IMR-90 (cell line): ENCODE measurements around the gene CUTA. TPM values are rescaled to one million over a fixed set of nuclear protein-coding genes. Genes with fewer than 3 reads are reported as not detected.

Source experiments
- ATAC-seq: fragments of 200-7000 bp; cut with Tn5 transposase; 2 replicates; pipeline ENCODE4 v1.9.1; 2020; ENCODE audit warnings: low read depth, mild to moderate bottlenecking, moderate library complexity
- BruUV-seq: library from RNA; stranded (reverse); fragments of 400-500 nt; replicated peaks from 2 replicates; lab custom pipeline; 2021; lab: Mats Ljungman, UMichigan
- CTCF ChIA-PET: fragments of 300-600 bp; formaldehyde crosslinking; extraction: SDS; loops from one replicate; lab custom pipeline; 2021; ENCODE audit warnings: antibody characterized with exemption; lab: Yijun Ruan, JAX
- POLR2A ChIA-PET: fragments of 300-600 bp; sonication (Branson Sonifier 250); formaldehyde crosslinking; loops from one replicate; lab custom pipeline; 2022; ENCODE audit warnings: antibody characterized with exemption; ENCODE audit not compliant: unreplicated experiment; lab: Charles Lee
- DNase-seq: peaks from one replicate; pipeline ENCODE4 v3.0.0; 2013
- H2AFZ ChIP-seq: replicated peaks from 2 replicates; pipeline ENCODE3; 2013; ENCODE audit warnings: low read length, mild to moderate bottlenecking; ENCODE audit not compliant: poor library complexity
- H2AK5ac ChIP-seq: 2 replicates; pipeline ENCODE4 v1.6.1; 2013; ENCODE audit warnings: low read depth, low read length, inconsistent platforms
- H2AK9ac ChIP-seq: replicated peaks from 2 replicates; pipeline ENCODE3; 2013; ENCODE audit warnings: mild to moderate bottlenecking, low read depth, low read length, moderate library complexity; ENCODE audit not compliant: poor library complexity
- H2BK120ac ChIP-seq: 2 replicates; pipeline ENCODE4 v1.6.1; 2013; ENCODE audit warnings: low read depth, low read length, inconsistent platforms
- H2BK15ac ChIP-seq: 3 replicates; pipeline ENCODE4 v1.6.1; 2013; ENCODE audit warnings: low read depth, low read length, inconsistent platforms
- H2BK20ac ChIP-seq: 2 replicates; pipeline ENCODE4 v1.6.1; 2013; ENCODE audit warnings: low read depth, mild to moderate bottlenecking, inconsistent platforms, low read length, moderate library complexity
- H2BK5ac ChIP-seq: 2 replicates; pipeline ENCODE4 v1.6.1; 2013; ENCODE audit warnings: mild to moderate bottlenecking, low read depth, low read length, inconsistent platforms; ENCODE audit not compliant: poor library complexity, severe bottlenecking
- H3K14ac ChIP-seq: replicated peaks from 2 replicates; pipeline ENCODE4 v1.6.1; 2013; ENCODE audit warnings: low read depth, low read length, inconsistent platforms
- H3K18ac ChIP-seq: 2 replicates; pipeline ENCODE4 v1.6.1; 2013; ENCODE audit warnings: low read depth, low read length, control low read depth
- H3K23ac ChIP-seq: 2 replicates; pipeline ENCODE4 v1.6.1; 2013; ENCODE audit warnings: low read depth, low read length, inconsistent platforms
- H3K27ac ChIP-seq: 2 replicates; pipeline ENCODE4 v1.5.1; 2013; ENCODE audit warnings: mild to moderate bottlenecking, control low read depth, low read length; ENCODE audit not compliant: insufficient read depth
- H3K27me3 ChIP-seq: 2 replicates; pipeline ENCODE4 v1.6.1; 2013; ENCODE audit warnings: low read length; ENCODE audit not compliant: control insufficient read depth, insufficient read depth
- H3K36me3 ChIP-seq: 2 replicates; pipeline ENCODE4 v1.6.1; 2013; ENCODE audit warnings: low read length, mixed read lengths; ENCODE audit not compliant: control insufficient read depth, insufficient read depth
- H3K4ac ChIP-seq: 2 replicates; pipeline ENCODE4 v1.6.1; 2013; ENCODE audit warnings: low read depth, low read length, inconsistent platforms
- H3K4me1 ChIP-seq: 2 replicates; pipeline ENCODE4 v1.6.1; 2013; ENCODE audit warnings: low read length, mixed read lengths; ENCODE audit not compliant: control insufficient read depth, insufficient read depth
- H3K4me2 ChIP-seq: 2 replicates; pipeline ENCODE4 v1.6.1; 2013; ENCODE audit warnings: low read depth, mild to moderate bottlenecking, control low read depth, low read length, moderate library complexity
- H3K4me3 ChIP-seq: 2 replicates; pipeline ENCODE4 v1.5.1; 2013; ENCODE audit warnings: low read depth, mild to moderate bottlenecking, control low read depth, low read length, moderate library complexity; ENCODE audit not compliant: insufficient read depth
- H3K56ac ChIP-seq: 2 replicates; pipeline ENCODE4 v1.6.1; 2013; ENCODE audit warnings: low read length, inconsistent platforms; ENCODE audit not compliant: insufficient read depth; ENCODE audit errors: extremely low read depth
- H3K79me1 ChIP-seq, 2 experiments: 2 replicates each; pipeline ENCODE4 v1.6.1; 2013; ENCODE audit warnings: low read length in 2 of 2, inconsistent platforms in 1 of 2, low read depth in 1 of 2
- H3K9ac ChIP-seq: 2 replicates; pipeline ENCODE4 v1.6.1; 2013; ENCODE audit warnings: low read depth, low read length, control low read depth
- H3K9me1 ChIP-seq: 2 replicates; pipeline ENCODE4 v1.6.1; 2013; ENCODE audit warnings: low read length, inconsistent platforms; ENCODE audit not compliant: insufficient read depth
- H3K9me3 ChIP-seq: 2 replicates; pipeline ENCODE4 v1.6.1; 2013; ENCODE audit warnings: low read length; ENCODE audit not compliant: control insufficient read depth, insufficient read depth
- H4K20me1 ChIP-seq: 2 replicates; pipeline ENCODE4 v1.6.1; 2013; ENCODE audit warnings: low read length, inconsistent platforms; ENCODE audit not compliant: insufficient read depth
- H4K5ac ChIP-seq: 2 replicates; pipeline ENCODE4 v1.6.1; 2013; ENCODE audit warnings: mild to moderate bottlenecking, low read depth, low read length, control low read depth
- H4K8ac ChIP-seq, 2 experiments: 2 replicates each; pipeline ENCODE4 v1.6.1; 2013; ENCODE audit warnings: low read depth in 2 of 2, low read length in 2 of 2, control low read depth in 1 of 2, inconsistent platforms in 1 of 2
- H4K91ac ChIP-seq: 2 replicates; pipeline ENCODE4 v1.6.1; 2013; ENCODE audit warnings: low read depth, low read length, inconsistent platforms; ENCODE audit not compliant: insufficient read depth
- CEBPB ChIP-seq: IDR thresholded peaks from 2 replicates; pipeline ENCODE4 v1.6.1; 2012; ENCODE audit warnings: low read depth, low read length, improper control_type of control experiment
- CHD1 ChIP-seq: IDR thresholded peaks from 2 replicates; pipeline ENCODE4 v1.6.1; 2012; ENCODE audit warnings: low read depth, low read length, improper control_type of control experiment
- CTCF ChIP-seq: conservative IDR thresholded peaks from 2 replicates; pipeline ENCODE4 v1.5.1; 2012; ENCODE audit warnings: mild to moderate bottlenecking, low read depth, low read length, improper control_type of control experiment
- MAFK ChIP-seq: IDR thresholded peaks from 2 replicates; pipeline ENCODE4 v1.6.1; 2012; ENCODE audit warnings: low read depth, low read length, improper control_type of control experiment
- MXI1 ChIP-seq: IDR thresholded peaks from 2 replicates; pipeline ENCODE4 v1.6.1; 2012; ENCODE audit warnings: low read depth, mild to moderate bottlenecking, low read length, moderate library complexity, borderline replicate concordance
- POLR2A ChIP-seq: IDR thresholded peaks from 2 replicates; pipeline ENCODE4 v1.6.1; 2012; ENCODE audit warnings: mild to moderate bottlenecking, low read depth, low read length
- RAD21 ChIP-seq: IDR thresholded peaks from 2 replicates; pipeline ENCODE4 v1.6.1; 2012; ENCODE audit warnings: low read length, improper control_type of control experiment
- RCOR1 ChIP-seq: IDR thresholded peaks from 2 replicates; pipeline ENCODE4 v1.6.1; 2012; ENCODE audit warnings: mild to moderate bottlenecking, low read length, improper control_type of control experiment; ENCODE audit not compliant: insufficient replicate concordance
- SMC3 ChIP-seq: fragments of 150-350 bp; IDR thresholded peaks from 2 replicates; pipeline ENCODE4 v1.6.1; 2016; ENCODE audit warnings: low read depth, mild to moderate bottlenecking, antibody characterized with exemption, low read length, moderate library complexity
- WGBS, 2 experiments: methylation state at CpG; one replicate each; pipeline versions ENCODE4 v1.1.5 to v1.1.7; 2013; ENCODE audit warnings: missing lambda C conversion rate in 2 of 2; ENCODE audit not compliant: insufficient read length in 1 of 2; ENCODE audit errors: extremely low coverage in 2 of 2; 5-methylcytosine and 5-hydroxymethylcytosine counted together
- dilution Hi-C: fragments of 300-500 bp; cut with HindIII; formaldehyde crosslinking; loops from one replicate; pipeline ENCODE4 v1.14.3; 2018; ENCODE audit warnings: low sequenced_read_pairs; ENCODE audit not compliant: unreplicated experiment
- in situ Hi-C: fragments of 300-500 bp; cut with MboI; formaldehyde crosslinking; loops from 3 replicates; pipeline ENCODE4 v1.14.3; 2019; ENCODE audit warnings: low sequenced_read_pairs, inconsistent platforms, mixed read lengths
- intact Hi-C: fragments of 100-400 bp; cut with micrococcal nuclease; formaldehyde crosslinking; loops from 2 replicates; pipeline ENCODE4 v1.10.0; 2022
- polyA plus RNA-seq, 3 experiments: library from polyadenylated mRNA; depleted of rRNA; stranded (reverse); fragments of >200 nt; gene quantifications; 2 replicates each; pipeline ENCODE4 v1.2.3, GENCODE V29; 2012; ENCODE audit warnings: low replicate concordance in 1 of 3
- total RNA-seq: library from RNA; depleted of rRNA; stranded (reverse); fragments of >200 nt; gene quantifications from 2 replicates; pipeline ENCODE4 v1.2.3, GENCODE V29; 2012

Gene CUTA
- total and polyA plus RNA-seq, 2 of the 4 experiments (the other 2 are of a cell fraction) = 136 to 427 TPM

GRCh38 chr6:33453393-33454008 lies 35.6 kb upstream of the CUTA start:
- no CpG with 5 or more reads among the region's 12 CpGs for WGBS, 2 experiments
- no peaks in the 10 kb centered on the region for H3K9me3 ChIP-seq
- peak overlapping the region; percentile 65 for H2AK5ac ChIP-seq
- H3K4me3 ChIP-seq = peak overlapping the region; percentile 73
- peak overlapping the region; percentile 88 for H3K4me2 ChIP-seq
- ATAC-seq (peak; percentile 1; the same call in 1 of the 2 replicates), DNase-seq (no peak)
- peak overlapping the region; percentile 9 for H2AFZ ChIP-seq
- H3K36me3 ChIP-seq = peaks cover 17% of the 10 kb centered on the region; the same call in 1 of the 2 replicates
- peak overlapping the region; percentile 56 for H2BK5ac ChIP-seq
- in situ Hi-C loops (loop anchor here (10.0 kb wide), 1 partner anchor 251 kb away; no protein-coding TSS in a partner anchor), dilution Hi-C loops (no loop called here), intact Hi-C loops (loop anchor here (10.0 kb wide), 1 partner anchor 221 kb away; no protein-coding TSS in a partner anchor)
- no TSS peak for BruUV-seq
- no peak overlapping the region for H2BK15ac ChIP-seq
- POLR2A ChIA-PET = no interaction called here
- H4K20me1 ChIP-seq = no peaks in the 10 kb centered on the region
- peak overlapping the region; percentile 75 for H3K14ac ChIP-seq
- H4K91ac ChIP-seq = no peak overlapping the region
- H2AK9ac ChIP-seq = peak overlapping the region; percentile 70
- CTCF ChIA-PET = no interaction called here
- H3K23ac ChIP-seq = peak overlapping the region; percentile 39; the same call in 1 of the 2 replicates
- peak overlapping the region; percentile 48 for H3K56ac ChIP-seq
- H3K9me1 ChIP-seq = peaks cover 3% of the 10 kb centered on the region; the same call in 1 of the 2 replicates
- H3K79me1 ChIP-seq = peaks cover 26 to 44% of the 10 kb centered on the region in 2 experiments; a peak in 3 of 4 replicates
- no peak overlapping the region for H3K18ac ChIP-seq
- H4K8ac ChIP-seq = peak overlapping the region; percentile 28 to 79; a peak in 3 of 4 replicates
- no peak overlapping the region for H2BK20ac ChIP-seq
- no peak overlapping the region for H4K5ac ChIP-seq
- H3K4ac ChIP-seq = peak overlapping the region; percentile 63; the same call in 1 of the 2 replicates
- peak overlapping the region; percentile 72 for H3K27ac ChIP-seq
- no peak overlapping the region for H2BK120ac ChIP-seq
- peaks cover 4% of the 10 kb centered on the region for H3K4me1 ChIP-seq
- TF ChIP-seq MXI1 = no peak
- no peak for TF ChIP-seq MAFK
- no peak for TF ChIP-seq CTCF
- TF ChIP-seq CHD1 = no peak
- TF ChIP-seq POLR2A = no peak
- TF ChIP-seq SMC3 = no peak
- TF ChIP-seq RAD21 = no peak
- no peak for TF ChIP-seq CEBPB
- TF ChIP-seq RCOR1 = no peak
- H3K9ac ChIP-seq = peak overlapping the region; percentile 82
- no peaks in the 10 kb centered on the region for H3K27me3 ChIP-seq
